COLO829 (cell line): ENCODE data around the gene LGALS7B.
"Not testable (repeated sequence)": the region's sequence is repeated elsewhere in the genome, so short reads cannot be mapped to it uniquely, and the experiment has no call there.

Experiments
- DNase-seq: peaks from one replicate; pipeline ENCODE4 v3.0.0; 2012; ENCODE audit warnings: low spot score

The LGALS7B gene

GRCh38 chr19:38770228-38770948 lies 18.6 kb upstream of the LGALS7B start:
- DNase-seq: not testable (repeated sequence)

DNA sequence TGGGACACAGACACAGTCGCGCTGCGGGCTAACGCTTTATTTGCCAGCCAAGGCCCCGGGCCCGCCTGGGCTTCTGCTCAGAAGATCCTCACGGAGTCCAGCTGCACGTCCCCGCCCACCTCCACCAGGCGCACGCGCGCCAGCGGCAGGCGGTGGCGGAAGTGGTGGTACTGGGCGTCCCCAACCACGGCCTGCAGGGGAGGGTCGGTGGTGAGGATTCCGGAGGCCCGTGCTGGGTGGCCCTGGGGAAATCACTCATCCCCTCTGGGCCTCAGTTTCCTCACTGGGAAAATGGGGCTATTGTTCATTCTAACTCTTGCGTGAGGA lies 18.1 kb upstream of the LGALS7B start:
- DNase-seq: not testable (repeated sequence)

GRCh38 chr19:38771569-38771968 lies 17.4 kb upstream of the LGALS7B start:
- not testable (repeated sequence) for DNase-seq

DNA sequence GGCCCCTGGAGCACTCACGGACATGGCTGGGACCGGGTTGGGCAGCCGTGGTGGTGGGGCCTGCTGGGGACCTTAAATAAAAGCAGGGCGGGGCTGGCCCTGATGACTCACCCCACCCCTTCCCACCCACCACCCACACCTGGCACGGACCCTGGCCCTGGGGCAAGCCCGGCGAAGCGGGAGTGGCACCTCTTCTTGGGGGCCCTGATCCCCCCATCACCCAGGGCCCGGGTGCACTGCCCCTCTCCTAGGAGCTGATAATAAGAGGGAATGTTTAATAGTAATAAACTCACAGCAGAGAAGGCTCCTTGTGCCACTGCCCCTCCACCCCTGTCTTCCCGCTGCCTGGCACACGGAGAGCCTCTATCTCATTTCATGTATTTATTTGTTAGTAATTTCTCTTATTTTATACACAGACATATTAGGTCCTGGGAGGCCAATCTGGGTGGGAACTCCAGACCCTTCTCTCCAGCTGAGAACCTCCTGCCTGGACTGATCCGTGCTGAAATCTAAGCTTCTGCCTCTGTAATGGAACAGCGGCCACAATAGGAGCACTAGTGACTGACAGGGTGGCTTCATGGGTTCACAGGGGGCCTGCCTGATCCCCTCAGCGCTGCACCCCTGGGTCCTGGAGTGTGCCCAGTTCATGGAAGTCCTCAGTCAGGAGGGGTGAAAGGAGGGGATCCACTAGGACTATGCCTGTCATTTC lies 15.4 kb upstream of the LGALS7B start, which contains the start of gene LGALS7:
LGALS7 (minus strand) TSS at position 49 of the 709 bp plus-strand sequence; CDS start at position 24, 25 bp downstream.
- DNase-seq: no peak

GRCh38 chr19:38774181-38774950 lies 14.6 kb upstream of the LGALS7B start:
- DNase-seq: no peak

DNA sequence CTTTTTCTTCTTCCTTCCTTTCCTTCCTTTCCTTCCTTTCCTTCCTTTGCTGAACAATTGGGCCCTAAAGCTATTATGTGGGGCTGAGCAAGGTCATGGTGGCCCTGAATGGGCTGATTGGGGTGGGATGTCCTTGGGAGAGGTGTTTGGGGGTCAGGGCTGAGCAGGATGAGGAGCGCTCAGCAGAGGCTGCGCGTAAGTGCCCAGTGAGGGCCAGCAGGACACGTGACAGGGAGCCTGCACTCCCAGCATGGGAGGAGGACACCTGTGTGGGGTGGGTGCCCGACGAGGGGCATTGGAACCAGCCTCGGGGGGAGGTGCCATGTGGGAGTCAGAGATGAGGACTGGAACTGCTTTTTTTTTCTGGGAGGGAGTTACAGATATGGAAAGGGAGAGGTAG lies 10.3 kb upstream of the LGALS7B start:
- no peak for DNase-seq

DNA sequence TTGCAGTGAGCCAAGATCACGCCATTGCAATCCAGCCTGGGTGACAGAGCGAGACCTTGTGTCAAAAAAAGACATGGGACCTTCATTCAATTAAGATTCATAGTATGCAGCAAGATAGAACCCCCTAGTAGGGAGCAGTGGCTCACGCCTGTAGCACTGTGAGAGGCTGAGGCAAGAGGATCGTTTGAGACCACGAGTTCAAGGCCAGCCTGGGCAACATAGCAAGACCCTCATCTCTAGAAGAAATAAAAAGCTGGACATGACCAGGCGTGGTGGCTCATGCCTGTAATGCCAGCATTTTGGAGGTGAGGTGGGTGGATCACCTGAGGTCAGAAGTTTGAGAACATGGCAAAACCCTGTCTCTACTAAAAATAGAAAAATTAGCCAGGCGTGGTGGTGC lies 8.6 kb upstream of the LGALS7B start:
- no peak for DNase-seq

- no peak for DNase-seq
Observed at GRCh38 chr19:38781058-38781457, 7.9 kb upstream of the LGALS7B start.

DNA sequence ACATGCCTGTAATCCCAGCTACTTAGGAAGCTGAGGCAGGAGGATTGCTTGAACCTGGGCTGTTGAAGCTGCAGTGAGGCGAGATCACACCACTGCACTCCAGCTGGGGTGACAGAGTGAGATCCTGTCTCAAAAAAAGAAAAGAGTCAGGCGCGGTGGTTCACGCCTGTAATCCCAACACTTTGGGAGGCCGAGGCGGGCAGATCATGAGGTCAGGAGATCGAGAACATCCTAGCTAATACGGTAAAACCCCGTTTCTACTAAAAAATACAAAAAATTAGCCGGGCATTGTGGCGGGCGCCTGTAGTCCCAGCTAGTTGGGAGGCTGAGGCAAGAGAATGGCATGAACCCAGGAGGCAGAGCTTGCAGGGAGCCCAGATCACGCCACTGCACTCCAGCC lies 6.8 kb upstream of the LGALS7B start:
- not testable (repeated sequence) for DNase-seq

DNA sequence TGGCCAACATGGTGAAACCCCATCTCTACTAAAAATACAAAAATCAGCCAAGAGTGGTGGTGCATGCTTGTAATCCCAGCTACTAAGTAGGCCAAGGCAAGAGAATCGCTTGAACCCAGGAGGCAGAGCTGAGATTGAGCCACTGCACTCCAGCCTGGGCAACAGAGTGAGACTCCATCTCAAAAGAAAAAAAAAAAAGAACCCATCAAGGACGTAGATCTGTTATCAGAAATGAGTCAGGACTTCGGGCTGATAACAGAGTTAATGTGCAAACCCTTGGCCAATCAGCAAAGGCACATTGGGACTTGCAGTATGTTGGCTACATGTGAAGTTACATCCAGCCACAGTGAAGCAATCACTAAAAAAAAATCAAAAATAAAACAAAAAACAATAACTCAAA lies 4.8 kb upstream of the LGALS7B start:
- DNase-seq: no peak

- DNase-seq: no peak
Observed at GRCh38 chr19:38785187-38785699, 3.8 kb upstream of the LGALS7B start.

- DNase-seq: not testable (repeated sequence)
Observed at GRCh38 chr19:38786061-38786460, 2.9 kb upstream of the LGALS7B start.

DNA sequence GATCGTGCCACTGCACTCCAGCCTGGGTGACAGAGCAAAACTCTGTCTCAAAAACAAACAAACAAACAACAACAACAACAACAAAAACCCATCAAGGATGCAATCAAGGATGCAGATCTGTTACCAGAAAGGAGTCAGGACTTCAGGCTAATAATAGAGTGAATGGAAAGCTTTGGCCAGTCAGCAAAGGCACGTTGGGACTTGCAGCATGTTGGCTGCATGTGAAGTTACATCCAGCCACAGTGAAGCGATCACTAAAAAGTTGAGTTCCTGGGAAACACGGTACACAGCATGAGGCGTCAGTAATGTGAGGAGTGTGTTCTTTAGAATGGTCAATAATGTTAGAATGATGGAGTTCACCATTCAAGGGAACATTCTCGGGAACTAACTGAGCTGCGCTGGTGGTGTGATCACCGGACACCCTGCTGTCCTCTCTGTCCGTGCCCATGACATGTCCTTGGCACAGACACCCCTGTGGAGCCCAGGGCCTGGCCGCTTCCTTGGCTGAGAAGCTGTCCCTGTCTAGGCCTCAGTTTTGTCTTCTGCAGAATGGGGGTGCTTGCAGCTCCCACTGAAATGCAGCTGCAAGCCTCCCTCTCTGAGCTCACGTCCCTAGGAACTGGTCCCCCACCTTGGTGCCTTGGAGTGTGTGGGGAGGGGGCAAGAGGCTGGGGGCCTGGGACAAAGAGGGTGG lies 2.3 kb upstream of the LGALS7B start:
- DNase-seq: no peak

GRCh38 chr19:38790507-38791403 lies 1.8 kb downstream of the LGALS7B start:
- DNase-seq: not testable (repeated sequence)

- DNase-seq: not testable (repeated sequence)
Observed at GRCh38 chr19:38791451-38792064, 2.6 kb downstream of the LGALS7B start.

DNA sequence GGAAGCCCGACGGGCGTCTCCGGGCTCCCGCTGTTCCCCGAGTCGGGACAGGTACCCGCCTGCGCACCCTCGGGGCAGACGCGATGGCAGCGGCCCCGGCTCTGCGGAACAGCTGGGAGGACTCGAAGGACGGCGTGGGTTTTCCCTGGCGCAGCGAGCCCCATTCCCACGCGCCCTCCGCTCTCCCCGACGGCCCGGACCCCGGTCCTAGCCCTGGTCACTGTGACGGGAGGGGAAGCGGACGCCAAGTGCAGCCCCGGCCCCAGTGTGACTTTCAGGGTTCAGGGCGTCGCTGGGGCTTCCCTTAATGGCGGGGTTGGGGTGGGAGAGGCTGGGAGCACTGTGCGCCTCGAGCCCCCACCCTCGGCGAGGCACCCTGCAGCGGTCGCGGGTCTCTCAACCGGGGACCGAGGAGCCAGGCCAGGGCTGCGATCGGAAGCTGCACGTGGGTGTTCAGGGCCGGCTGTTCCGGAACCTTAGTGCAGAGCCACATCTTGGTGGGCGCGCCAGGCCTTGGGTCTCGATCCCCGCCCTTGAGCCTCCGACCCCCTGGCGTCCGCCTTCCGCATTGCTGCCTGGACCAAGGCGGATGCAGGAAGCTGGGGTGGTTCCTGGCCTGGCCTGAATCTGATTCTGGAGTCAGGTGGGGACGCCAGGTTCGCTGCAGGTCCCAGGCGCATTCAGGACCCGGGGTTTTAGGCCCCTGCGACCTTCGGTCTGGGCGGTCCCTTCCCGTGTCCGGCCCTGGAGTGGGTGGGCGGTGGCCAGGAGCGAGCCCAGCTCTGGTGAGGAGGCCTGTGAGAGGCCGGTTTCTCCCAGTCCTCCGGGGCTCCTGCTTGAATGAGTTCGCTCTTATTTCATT lies 3.5 kb downstream of the LGALS7B start:
- no peak for DNase-seq

DNA sequence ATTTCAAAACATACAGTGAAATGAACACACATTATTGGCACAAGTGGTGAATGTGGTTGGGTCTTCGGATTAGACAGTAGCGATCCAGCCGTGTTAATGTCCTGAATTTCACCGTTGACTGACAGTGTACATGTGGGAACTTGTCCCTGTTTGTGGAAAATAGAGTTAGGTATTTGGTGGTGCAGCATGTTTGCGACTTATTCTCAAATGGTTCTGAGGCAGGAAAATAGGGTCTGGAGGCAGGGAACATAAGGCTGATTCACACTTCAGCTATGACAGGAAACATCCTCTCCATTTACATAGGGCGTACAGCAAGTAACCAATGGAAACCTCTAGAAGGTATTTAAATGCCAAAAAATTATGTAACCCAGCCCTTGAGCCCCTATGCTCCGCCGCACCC lies 4.2 kb downstream of the LGALS7B start:
- no peak for DNase-seq

DNA sequence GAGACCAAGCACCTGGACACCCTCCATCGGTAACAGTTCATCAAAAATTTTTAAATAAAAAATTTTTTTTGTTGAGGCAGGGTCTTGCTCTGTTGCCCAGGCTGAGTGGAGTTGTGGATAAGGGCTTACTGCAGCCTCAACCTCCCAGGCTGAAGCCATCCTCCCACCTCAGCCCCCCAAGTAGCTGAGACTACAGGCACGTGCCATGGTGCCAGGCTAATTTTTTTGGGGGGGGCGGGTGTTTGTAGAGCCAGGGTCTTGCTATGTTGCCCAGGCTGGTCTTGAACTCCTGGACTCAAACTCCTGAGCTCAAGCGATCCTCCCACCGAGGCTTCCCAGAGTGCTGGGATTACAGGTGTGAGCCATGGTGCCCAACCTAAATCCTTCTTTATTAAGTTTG lies 4.7 kb downstream of the LGALS7B start:
- no peak for DNase-seq

- no peak for DNase-seq
Observed at GRCh38 chr19:38795549-38795948, 6.5 kb downstream of the LGALS7B start.

GRCh38 chr19:38796154-38796553 lies 7.2 kb downstream of the LGALS7B start:
- DNase-seq: no peak
